ENCODE data around the gene SPACA6.

The SPACA6 gene

DNA sequence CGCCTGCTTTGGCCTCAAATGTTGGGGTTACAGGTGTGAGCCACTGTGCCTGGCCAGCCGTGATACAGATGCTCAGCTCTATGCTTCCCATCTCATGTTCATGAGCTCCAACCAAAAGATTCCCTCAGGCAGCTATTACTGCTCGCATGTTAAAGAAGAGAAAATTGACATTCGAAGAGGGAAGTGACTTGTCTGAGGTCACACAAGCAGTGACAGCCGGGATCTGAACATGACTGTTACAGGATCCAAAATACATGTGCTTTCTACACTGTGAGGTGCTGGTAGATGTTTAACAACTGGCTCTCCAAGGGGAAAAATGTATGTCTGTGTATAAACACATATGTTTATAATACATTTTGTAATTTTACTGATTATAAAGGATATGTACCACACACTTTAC is 47.2 kb downstream of the SPACA6 start:
- Histone ChIP-seq H3K36me3 (replicated peaks) (no peaks in the 10 kb centered on the region), H3K27me3 (ENCODE audit: low read depth) (no peaks in the 10 kb centered on the region), H3K4me1 (no peaks in the 10 kb centered on the region), H3K4me3 (no peak overlapping the region), H3K9me3 (no peaks in the 10 kb centered on the region)
- DNase-seq (ENCODE audit: low spot score in 2 of 2), result no peak
- in situ Hi-C loops (cut with MboI; ENCODE audit: low sequenced_read_pairs), result no loop called here

DNA sequence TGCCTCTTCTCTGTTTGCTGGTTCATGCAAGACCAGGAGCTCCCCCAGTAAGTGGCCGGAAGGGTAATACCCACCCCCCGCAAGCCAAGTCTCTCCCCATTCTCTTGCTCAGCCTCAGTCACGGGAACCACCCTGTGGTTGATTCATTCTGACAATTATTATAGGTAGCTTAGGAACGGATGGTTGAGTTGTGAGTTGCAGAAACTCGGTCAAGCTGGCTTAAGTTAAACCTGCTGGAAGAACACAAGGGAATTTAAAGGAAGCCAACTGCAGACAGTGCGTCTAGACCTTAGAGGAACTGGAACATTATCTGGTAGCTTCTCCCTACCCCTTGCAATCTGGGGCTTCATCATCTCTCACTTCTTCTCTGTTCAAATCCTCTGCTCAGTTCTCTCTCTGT is 49.7 kb downstream of the SPACA6 start:
- Histone ChIP-seq H3K9me3 (no peaks in the 10 kb centered on the region), H3K27me3 (ENCODE audit: low read depth) (no peaks in the 10 kb centered on the region), H3K4me1 (no peaks in the 10 kb centered on the region), H3K36me3 (replicated peaks) (no peaks in the 10 kb centered on the region), H3K4me3 (no peak overlapping the region)
- in situ Hi-C loops (cut with MboI; ENCODE audit: low sequenced_read_pairs), result no loop called here
- DNase-seq (ENCODE audit: low spot score in 2 of 2), result no peak

DNA sequence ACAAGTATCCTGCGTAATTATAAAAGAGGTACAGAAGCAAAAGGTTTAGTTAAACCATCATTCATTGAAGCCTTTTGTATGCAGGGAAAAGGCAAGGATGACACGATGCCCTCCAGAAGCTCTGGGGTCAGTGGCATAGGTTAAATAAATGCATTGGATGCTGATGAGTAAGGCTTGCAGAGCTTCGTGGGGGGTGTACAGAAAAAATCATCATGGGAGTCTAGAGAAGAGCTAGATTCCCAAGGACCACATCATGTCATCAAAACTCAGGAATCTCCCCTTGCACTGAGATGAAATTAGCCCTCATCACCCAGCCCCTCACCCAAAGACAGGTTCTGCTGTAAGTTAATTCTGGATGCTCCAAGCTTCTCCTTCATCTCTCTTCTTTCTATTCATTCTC is 50.3 kb downstream of the SPACA6 start:
- in situ Hi-C loops (cut with MboI; ENCODE audit: low sequenced_read_pairs), result no loop called here
- no peak overlapping the region for H3K4me3 ChIP-seq
- H3K36me3 ChIP-seq (replicated peaks), result no peaks in the 10 kb centered on the region
- H3K4me1 ChIP-seq, result no peaks in the 10 kb centered on the region
- DNase-seq (ENCODE audit: low spot score in 2 of 2), result no peak
- no peaks in the 10 kb centered on the region for H3K27me3 ChIP-seq (ENCODE audit: low read depth)
- no peaks in the 10 kb centered on the region for H3K9me3 ChIP-seq

DNA sequence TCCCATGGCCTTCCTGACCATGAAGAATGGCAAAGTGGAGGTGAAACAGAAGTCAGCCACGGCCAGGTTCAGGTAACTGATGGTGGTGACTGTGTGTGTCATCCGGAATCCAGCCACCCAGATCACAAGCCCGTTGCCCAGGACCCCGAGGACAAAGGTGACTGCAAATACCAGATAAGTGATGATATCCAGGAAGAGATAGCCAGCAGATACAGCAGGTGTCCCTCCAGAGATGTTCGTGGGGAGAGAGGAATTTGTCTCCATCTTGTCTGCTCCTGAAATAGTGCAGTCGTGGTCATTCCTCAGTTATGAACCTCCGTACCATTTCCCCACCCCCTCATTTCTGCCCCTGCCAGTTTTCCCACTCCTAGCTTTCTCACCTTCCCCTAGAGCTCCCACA is 53.6 kb downstream of the SPACA6 start:
- DNase-seq (ENCODE audit: low spot score in 2 of 2), result no peak
- no peaks in the 10 kb centered on the region for H3K4me1 ChIP-seq
- no peaks in the 10 kb centered on the region for H3K36me3 ChIP-seq (replicated peaks)
- no peaks in the 10 kb centered on the region for H3K9me3 ChIP-seq
- H3K4me3 ChIP-seq, result no peak overlapping the region
- no peaks in the 10 kb centered on the region for H3K27me3 ChIP-seq (ENCODE audit: low read depth)
- in situ Hi-C loops (cut with MboI; ENCODE audit: low sequenced_read_pairs), result no loop called here

DNA sequence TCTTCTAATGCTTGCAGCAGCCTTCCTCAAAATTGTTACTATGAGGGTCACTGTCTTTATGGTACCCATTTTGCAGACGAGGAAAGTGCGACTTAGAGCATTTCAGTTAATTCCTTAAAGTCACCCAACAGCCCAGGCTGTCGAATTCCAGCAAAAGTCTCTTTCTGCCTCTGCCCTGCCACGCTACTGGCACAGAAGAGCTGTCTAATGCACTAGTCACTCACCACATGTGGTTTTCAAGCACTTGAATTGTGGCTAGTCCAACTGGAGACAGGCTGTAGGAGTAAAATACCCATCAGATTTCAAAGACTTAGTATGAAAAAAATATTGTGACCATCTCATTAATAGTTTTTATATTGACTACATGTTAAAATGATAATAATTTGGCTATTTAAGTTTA is 56.8 kb downstream of the SPACA6 start:
- Histone ChIP-seq H3K9me3 (no peaks in the 10 kb centered on the region), H3K36me3 (replicated peaks) (no peaks in the 10 kb centered on the region), H3K4me1 (no peaks in the 10 kb centered on the region), H3K4me3 (no peak overlapping the region), H3K27me3 (ENCODE audit: low read depth) (no peaks in the 10 kb centered on the region)
- DNase-seq (ENCODE audit: low spot score in 2 of 2), result no peak
- in situ Hi-C loops (cut with MboI; ENCODE audit: low sequenced_read_pairs), result no loop called here

DNA sequence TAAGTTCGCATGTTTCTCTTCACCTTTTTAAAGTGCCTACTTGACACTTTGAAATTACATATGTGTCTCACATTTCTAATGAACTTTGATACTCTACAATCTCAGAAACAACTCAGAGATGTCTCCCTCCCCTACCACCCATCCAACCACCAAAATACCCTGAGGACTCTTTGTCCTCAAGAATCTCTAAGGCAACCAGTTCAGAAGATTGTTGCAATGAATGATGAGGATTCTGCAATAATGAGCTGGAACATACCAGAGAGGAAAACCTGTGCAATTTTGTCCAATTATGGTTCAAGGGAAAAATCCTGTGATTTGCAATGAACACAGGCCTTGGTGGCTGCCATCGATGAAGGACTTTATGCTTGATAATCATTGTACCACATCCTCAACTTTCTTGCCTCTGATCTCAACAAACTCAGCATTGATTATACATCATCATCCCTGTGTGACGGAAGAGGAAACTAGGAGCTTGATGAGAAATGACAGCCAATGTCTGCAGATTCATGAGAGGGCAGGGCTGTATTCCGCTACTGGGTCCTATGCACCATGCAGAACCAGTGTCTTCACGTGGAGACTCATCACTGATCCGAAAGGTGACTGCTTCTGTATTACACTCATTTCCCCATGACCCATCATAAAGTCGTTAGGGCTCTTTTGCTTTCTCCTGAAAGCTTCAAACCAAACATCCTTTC is 57.4 kb downstream of the SPACA6 start:
- in situ Hi-C loops (cut with MboI; ENCODE audit: low sequenced_read_pairs), result no loop called here
- no peaks in the 10 kb centered on the region for H3K27me3 ChIP-seq (ENCODE audit: low read depth)
- H3K36me3 ChIP-seq (replicated peaks), result no peaks in the 10 kb centered on the region
- DNase-seq (ENCODE audit: low spot score in 2 of 2), result no peak
- no peaks in the 10 kb centered on the region for H3K4me1 ChIP-seq
- no peaks in the 10 kb centered on the region for H3K9me3 ChIP-seq
- no peak overlapping the region for H3K4me3 ChIP-seq

DNA sequence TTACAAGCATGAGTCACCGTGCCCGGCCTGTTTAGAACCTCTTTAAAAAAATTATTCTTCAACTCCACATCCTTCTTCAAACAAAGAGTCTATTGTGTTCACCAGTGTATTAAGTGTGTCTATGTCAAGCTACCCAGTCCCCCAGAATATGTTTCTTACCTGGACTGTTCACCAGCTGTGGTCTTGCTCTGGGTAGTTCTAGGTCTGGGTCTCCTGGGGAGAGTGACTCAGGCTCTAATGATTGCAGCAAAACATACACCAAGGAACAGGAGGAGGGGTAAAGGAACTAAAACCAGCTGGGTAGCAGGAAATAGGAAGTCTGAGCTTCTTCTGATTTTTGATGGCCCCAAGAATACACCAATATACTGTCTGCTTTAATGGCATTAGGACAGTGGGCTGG is 58.5 kb downstream of the SPACA6 start, which contains the start of gene FPR1:
TSS of gene FPR1 (minus strand) at position 224 of the 400 bp plus-strand sequence. CDS start 4,884 bp downstream, outside the sequence.
- H3K4me3 ChIP-seq, result no peak within 1 kb of the TSS
- no peaks in the 10 kb centered on the region for H3K36me3 ChIP-seq (replicated peaks)
- DNase-seq (ENCODE audit: low spot score in 2 of 2), result no peak
- in situ Hi-C loops (cut with MboI; ENCODE audit: low sequenced_read_pairs), result no loop called here
- H3K4me1 ChIP-seq, result no peaks in the 10 kb centered on the region
- H3K9me3 ChIP-seq, result no peaks in the 10 kb centered on the region
- H3K27me3 ChIP-seq (ENCODE audit: low read depth), result no peaks in the 10 kb centered on the region

DNA sequence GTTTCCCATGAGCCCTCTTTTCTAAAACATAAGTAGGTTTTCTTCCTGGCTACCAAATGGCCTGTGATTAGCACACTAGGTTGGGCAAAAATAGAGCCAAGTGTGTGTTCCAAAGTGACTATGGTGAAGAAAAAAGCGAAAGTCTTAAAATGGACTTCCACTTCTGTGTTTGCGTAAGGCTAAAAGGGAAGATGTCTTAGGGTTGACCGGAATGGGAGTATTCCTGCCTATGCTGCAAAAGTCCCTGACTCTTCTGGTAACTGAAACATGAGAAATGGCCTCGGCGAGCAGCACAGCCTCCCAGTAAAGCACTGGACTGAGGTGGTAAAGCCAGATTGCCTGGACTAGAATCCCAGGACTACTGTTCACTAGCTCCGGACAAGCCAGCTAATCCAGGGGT is 61.0 kb downstream of the SPACA6 start:
- DNase-seq (ENCODE audit: low spot score in 2 of 2), result no peak
- Histone ChIP-seq H3K4me1 (no peaks in the 10 kb centered on the region), H3K9me3 (no peaks in the 10 kb centered on the region), H3K27me3 (ENCODE audit: low read depth) (no peaks in the 10 kb centered on the region), H3K36me3 (replicated peaks) (no peaks in the 10 kb centered on the region), H3K4me3 (no peak overlapping the region)
- in situ Hi-C loops (cut with MboI; ENCODE audit: low sequenced_read_pairs), result no loop called here

DNA sequence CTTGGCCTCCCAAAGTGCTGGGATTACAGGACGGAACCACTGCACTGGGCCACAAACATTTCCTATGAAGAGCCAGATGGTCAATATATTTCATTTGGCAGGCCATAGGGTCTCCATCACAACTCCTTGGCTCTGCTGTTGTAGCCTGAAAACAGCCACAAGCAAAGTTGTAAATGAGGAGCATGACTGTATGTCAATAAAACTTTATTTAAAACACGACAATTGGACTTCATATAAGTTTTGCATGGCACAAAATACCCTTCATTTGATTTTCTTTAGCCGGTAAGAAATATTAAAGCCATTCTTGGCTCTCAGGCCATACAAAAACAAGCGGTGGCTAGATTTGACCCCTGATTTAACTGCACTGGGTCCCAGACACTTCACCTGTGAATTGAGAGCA is 61.6 kb downstream of the SPACA6 start:
- no peak for DNase-seq (ENCODE audit: low spot score in 2 of 2)
- H3K4me3 ChIP-seq, result no peak overlapping the region
- H3K36me3 ChIP-seq (replicated peaks), result no peaks in the 10 kb centered on the region
- H3K9me3 ChIP-seq, result no peaks in the 10 kb centered on the region
- in situ Hi-C loops (cut with MboI; ENCODE audit: low sequenced_read_pairs), result no loop called here
- H3K27me3 ChIP-seq (ENCODE audit: low read depth), result no peaks in the 10 kb centered on the region
- H3K4me1 ChIP-seq, result no peaks in the 10 kb centered on the region
